DOHH2 (cell line): ENCODE measurements around the gene TEKT5.

ENCODE experiments used
- EZH2phosphoT487 ChIP-seq: fragments of 200-600 bp; sonication (generic); IDR thresholded peaks from 2 replicates; pipeline ENCODE4 v1.6.1; 2017; ENCODE audit warnings: borderline replicate concordance, mild to moderate bottlenecking, antibody characterized with exemption, low read length, moderate library complexity, mixed read lengths
- TF ChIP-seq, protein P1 (sequence below): fragments of 200-600 bp; sonication (generic); IDR thresholded peaks from one replicate; pipeline ENCODE4 v1.5.1; 2014; ENCODE audit warnings: antibody characterized with exemption, mild to moderate bottlenecking, low read depth, low read length; ENCODE audit not compliant: poor library complexity, severe bottlenecking

DNA sequence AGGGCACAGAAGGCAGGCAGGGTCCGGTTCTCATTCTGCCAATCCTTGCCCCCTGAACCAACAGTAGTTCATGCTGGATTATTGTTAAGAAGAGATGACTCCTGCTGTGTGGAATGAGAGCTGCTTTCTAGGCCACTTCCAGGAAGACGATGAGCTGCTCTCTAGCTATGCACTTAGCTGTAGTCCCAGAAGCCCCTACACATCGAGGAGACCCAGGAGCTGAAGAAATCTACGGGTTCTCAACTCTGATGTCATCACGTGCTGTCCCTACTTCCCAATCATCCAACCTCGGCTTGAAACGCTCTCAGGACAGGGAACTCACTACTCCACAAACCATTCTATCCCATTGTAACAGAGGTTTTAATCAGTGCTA, 85.3 kb downstream of the TEKT5 start:
- TF ChIP-seq, protein P1, sequence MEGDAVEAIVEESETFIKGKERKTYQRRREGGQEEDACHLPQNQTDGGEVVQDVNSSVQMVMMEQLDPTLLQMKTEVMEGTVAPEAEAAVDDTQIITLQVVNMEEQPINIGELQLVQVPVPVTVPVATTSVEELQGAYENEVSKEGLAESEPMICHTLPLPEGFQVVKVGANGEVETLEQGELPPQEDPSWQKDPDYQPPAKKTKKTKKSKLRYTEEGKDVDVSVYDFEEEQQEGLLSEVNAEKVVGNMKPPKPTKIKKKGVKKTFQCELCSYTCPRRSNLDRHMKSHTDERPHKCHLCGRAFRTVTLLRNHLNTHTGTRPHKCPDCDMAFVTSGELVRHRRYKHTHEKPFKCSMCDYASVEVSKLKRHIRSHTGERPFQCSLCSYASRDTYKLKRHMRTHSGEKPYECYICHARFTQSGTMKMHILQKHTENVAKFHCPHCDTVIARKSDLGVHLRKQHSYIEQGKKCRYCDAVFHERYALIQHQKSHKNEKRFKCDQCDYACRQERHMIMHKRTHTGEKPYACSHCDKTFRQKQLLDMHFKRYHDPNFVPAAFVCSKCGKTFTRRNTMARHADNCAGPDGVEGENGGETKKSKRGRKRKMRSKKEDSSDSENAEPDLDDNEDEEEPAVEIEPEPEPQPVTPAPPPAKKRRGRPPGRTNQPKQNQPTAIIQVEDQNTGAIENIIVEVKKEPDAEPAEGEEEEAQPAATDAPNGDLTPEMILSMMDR = no peak
- TF ChIP-seq EZH2phosphoT487 = no peak
